Measurements from ENCODE around the gene SUSD4.

DNA sequence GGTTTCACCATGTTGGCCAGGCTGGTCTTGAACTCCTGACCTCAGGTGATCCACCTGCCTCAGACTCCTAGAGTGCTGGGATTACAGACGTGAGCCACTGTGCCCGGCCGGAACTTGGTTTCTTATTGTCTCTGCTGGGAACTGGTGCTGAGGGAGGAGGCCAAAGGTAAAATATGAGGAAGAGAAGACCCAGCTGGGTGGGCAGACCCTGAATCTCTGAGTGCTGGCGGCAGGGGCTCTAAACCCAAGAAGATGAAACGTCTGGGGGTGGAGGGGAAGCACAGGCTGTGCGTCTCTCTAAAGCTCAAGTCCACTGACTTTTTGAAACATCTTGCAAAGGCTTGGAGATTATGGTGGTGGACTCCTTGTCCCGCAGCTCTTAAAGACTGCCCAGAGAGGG, 138.9 kb downstream of the SUSD4 start:
- TF ChIP-seq, protein P1, sequence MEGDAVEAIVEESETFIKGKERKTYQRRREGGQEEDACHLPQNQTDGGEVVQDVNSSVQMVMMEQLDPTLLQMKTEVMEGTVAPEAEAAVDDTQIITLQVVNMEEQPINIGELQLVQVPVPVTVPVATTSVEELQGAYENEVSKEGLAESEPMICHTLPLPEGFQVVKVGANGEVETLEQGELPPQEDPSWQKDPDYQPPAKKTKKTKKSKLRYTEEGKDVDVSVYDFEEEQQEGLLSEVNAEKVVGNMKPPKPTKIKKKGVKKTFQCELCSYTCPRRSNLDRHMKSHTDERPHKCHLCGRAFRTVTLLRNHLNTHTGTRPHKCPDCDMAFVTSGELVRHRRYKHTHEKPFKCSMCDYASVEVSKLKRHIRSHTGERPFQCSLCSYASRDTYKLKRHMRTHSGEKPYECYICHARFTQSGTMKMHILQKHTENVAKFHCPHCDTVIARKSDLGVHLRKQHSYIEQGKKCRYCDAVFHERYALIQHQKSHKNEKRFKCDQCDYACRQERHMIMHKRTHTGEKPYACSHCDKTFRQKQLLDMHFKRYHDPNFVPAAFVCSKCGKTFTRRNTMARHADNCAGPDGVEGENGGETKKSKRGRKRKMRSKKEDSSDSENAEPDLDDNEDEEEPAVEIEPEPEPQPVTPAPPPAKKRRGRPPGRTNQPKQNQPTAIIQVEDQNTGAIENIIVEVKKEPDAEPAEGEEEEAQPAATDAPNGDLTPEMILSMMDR (conservative IDR thresholded peaks at IDR 0.05 in 1 of 2, IDR thresholded peaks at IDR 0.05 in 1 of 2; ENCODE audit: low read depth in 1 of 2, low read length in 2 of 2): no peak
- TF ChIP-seq EZH2 (IDR thresholded peaks at IDR 0.05; ENCODE audit: low read length, missing control alignments): no peak
